ENCODE data around the gene GSTA3.
A peak's percentile ranks its signal among the peaks of the same experiment; 100 is the strongest.
"Not testable (repeated sequence)": the region's sequence is repeated elsewhere in the genome, so short reads cannot be mapped to it uniquely, and the experiment has no call there.

The GSTA3 gene

DNA sequence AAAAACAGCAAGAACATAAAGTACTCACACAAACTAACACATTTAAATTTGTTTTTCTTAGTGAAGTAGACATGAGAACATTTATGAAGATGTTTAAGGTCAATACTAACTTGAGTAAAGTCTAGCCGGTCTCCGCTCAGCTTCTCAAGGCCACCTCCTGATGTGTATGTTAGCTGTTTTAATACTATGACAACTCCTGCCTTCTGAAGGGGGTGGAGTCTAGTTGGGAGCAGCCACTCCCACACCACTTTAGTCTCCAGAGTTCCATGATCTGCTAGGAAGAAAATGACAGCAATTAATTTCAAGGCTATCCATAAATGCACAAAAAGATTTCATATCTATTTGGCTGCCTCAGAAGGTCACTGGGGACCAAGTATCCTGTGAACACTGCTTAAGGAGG lies at the start of gene GSTA3:
TSS of gene GSTA3 (minus strand) at position 168 of the 400 bp plus-strand sequence. CDS start 3,864 bp downstream, outside the sequence.
- DNase-seq, result no peak

DNA sequence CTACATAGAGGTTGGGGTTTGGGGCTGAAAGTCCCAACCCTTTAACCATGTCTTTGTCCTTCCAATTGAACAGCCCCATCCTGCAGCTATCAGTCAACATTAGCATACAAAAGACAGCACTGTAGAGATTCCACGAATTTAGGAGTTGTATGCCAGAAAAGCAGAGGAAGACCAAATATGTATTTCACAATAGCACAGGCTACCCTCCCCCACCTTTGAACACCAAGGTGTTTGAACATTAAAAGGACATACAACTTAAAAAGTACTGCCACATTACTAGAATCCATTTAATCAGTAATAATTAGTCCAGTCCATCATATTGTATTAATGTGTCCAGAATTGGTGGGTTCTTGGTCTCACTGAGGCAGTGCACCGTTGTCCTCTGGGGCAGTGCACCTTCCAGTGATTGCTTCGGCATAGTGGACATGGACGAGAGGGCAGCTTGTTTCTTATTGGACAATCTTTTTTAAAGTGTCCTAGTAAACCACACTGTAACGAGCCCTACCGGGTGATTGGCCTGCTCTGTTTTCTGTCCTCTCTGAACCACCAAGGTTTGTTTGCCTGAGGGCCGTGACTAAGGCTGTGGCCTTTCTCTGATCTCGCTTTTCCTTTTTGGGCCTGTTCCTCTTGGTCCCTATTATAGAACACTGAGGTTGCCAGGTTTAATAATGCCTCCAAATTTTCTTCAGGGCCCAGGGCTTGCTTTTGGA lies 49.2 kb upstream of the GSTA3 start:
- DNase-seq, result no peak

DNA sequence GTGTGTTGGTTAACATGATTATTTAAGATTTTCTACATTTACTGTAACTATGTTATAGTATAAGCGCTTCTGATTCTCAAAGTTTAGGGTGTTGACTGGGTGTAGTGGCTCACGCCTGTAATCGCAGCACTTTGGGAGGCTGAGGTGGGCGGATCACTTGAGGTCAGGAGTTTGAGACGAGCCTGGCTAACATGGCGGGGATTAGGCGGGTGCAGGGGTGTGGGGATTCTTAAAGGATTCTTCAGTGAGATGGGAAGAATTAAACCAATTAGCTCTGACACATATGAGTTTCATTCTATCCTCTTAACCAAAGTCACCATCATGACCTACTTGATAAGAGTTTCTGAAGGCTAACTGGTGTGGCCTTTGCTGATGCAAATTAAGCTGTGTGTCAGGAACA lies 46.4 kb upstream of the GSTA3 start:
- DNase-seq, result no peak

DNA sequence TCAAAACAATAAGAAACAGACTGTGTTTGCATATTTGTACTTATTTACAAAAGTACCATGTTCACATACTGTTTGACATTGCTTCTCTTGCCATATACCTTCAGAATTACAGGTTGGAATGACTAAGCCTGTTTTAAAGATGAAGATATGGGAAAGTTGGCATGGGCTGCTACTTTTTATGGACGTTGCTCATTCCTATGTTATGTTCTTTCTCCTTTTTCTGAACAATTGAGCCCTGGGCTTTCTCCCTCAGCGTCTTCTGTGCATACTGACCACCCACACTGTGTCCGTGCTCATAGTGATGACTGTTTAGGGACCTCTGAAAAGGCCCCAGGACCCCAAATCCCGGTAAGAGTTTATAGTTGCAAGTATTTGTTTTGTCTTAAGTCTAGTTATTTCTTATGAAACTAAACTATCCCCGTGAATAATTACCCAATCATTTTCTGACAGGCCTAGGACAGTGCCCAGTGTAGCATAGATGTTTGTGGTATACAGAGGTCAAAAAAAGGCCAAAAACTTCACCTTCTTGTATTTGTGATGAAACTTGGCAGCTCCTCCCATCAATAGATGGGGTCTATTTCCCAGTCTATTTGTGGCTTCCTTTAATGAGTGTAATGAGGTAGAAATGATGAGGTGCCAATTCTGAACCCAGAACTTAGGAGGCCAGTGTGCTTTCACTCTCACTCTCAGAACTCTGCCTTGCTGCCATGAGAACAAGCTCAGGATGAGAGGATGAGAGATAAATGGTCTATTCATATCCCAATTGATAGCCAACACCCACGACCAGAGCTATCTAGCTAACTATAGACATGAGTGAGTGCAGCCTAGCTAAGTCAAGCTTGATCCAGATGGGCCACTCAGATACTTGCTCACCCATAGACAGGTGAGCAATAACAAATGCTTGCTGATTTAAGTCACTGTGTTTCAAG lies 44.7 kb upstream of the GSTA3 start:
- no peak for DNase-seq

DNA sequence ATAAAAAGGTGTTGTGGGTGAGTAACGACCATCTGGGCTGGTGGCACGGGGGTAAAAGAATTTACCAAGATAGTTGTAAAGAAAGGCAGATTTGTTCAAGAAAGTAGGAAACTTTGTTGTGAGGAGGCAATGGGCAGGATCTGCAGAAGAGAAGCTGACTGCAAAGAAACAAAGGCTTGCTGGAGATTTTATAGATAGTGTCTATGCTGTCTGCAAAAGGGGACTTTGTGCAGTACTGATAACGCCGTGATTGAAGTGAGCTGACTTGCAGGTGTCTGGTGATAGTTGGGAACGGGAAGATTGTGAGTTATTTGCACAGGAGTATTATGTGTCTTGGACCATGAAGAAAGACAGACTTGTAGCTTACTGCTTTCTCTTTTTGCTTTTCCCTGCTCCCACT lies 36.8 kb upstream of the GSTA3 start:
- DNase-seq, result no peak

DNA sequence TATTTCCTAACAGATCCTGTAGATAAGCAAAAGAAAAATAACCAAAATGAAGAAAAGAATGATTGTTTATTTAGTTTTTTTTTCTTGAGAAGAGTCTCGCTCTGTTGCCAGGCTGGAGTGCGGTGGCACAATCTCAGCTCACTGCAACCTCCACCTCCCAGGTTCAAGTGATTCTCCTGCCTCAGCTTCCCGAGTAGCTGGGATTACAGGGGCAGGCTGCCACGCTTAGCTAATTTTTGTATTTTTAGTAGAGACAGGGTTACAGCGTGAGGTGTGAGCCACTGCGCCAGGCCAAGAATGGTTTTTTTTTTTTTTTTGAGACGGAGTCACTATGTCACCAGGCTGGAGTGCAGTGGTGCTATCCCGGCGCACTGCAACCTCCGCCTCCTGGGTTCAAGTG lies 33.3 kb upstream of the GSTA3 start:
- not testable (repeated sequence) for DNase-seq

DNA sequence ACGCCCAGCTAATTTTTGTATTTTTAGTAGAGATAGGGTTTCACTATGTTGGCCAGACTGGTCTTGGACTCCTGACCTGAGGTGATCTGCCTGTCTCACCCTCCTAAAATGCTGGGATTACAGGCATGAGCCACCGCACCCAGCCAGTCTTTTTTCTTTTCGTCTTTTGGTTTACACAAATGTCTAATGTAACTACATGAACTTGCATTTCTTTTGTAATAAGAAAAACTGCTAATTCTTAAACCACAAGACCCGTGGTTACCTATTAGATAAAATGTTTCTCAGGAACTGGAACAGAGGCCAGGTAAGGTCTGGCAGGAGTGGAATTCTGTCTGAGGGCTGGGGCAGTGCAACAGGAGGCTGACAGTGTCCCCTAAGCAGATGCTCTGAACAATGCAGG lies 32.7 kb upstream of the GSTA3 start:
- no peak for DNase-seq

DNA sequence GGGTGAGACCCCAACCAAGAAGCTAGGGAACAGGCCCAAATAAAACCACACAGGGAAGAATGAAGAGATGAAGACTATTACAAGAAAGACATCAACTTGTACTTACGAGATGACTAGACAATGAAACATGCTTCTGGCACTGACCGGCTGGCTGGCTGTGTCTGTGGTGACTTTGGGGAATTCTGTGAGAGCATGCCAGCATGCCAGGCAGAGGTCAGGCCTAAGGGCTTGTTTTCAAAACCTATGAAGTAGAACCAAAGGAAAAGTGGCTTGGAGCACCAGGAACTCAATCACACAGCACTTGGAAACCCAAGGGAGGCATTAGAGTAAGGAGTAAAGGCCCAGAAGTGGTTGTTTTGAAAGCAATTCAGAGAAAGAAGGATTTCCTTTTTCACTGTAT lies 28.4 kb upstream of the GSTA3 start:
- DNase-seq, result no peak

DNA sequence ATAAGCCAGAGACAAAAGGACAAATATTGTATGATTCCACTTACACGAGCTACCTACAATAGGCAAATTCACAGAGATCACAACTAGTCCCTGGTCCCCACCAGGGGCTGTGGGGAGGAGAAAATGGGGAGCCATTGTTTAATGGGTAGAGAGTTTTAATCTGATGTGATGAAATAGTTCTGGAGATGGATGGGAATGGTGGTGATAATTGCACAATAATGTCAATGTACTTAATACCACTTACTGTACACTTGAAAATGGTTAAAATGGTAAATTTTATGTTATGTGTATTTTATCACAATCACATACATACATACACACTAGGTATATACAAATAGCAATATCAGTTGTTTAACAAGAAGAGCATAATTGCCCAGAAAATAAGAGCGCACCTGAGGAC lies 24.3 kb upstream of the GSTA3 start:
- no peak for DNase-seq

DNA sequence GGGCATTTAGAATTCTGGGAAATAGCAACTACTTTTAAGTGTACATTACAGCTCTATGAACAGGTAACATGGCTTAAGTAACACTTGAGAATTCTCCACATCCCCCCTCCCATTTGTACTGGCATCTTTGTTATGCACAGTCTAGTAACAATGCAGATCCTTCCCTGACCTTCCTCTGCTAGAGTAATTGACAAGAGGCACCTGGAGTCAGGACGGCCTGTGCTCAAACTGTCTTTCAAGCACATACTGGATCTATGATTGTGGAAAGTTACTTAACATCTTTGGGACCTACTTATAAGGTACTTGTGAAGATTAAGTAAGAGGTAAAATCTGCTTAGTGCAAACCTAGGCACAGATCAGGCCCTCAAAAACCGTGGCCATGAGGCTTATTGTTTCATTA lies 21.9 kb upstream of the GSTA3 start:
- no peak for DNase-seq

DNA sequence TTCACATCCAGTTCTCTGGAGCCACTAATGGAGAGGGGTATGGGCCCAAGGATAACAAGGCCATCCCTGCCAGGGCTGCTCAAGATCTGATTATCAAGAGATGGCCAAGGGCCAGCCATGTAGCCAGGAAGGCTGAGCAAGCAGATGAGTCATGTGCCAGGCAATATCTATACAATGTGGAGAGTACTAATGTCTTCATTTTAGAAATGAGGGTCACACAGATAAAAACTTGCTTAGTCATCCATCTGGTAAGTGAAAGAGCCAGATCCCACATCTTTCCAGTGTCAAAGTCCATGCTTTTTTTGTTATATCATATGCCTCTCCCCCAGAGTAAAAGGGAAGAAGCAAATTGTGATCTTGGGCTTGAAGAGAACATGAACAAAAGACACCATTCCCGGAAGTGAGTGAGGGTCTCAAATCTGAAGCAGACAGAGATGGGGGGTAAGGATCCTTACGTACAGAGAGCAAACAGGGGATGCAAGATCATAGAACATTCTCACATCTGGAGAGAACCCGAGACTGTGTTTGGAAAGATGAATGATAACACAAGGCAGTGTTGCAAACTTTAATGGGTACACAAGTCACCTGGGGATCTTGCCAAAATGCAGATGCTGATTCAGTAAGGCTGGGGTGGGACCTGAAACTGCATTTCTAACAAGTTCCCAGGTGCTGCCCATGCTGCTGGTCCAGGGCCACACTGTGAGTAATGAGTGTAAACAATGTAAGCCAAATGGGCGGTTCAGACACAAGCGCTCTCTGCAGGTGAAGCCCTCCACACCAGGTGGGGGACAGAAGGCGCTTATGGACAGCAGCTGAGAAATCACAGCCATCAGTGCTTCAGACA lies 20.0 kb upstream of the GSTA3 start:
- DNase-seq, result peak; percentile 10

DNA sequence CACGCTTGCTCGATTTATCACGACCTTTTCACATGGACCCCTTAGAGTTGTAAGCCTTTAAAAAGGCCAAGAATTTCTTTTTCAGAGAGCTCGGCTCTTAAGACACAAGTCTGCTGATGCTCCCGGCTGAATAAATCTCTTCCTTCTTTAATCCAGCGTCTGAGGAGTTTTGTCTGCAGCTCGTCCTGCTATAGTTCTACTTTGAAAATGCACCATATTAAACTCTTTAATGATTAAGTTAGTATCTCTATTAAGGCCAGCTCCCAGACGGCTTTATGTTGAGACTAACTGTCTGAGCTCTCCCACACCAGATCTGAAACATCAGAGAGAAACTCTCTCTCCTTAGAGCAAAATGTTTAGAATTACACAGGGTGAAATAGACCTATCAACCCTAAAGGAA lies 18.0 kb upstream of the GSTA3 start:
- DNase-seq, result no peak

DNA sequence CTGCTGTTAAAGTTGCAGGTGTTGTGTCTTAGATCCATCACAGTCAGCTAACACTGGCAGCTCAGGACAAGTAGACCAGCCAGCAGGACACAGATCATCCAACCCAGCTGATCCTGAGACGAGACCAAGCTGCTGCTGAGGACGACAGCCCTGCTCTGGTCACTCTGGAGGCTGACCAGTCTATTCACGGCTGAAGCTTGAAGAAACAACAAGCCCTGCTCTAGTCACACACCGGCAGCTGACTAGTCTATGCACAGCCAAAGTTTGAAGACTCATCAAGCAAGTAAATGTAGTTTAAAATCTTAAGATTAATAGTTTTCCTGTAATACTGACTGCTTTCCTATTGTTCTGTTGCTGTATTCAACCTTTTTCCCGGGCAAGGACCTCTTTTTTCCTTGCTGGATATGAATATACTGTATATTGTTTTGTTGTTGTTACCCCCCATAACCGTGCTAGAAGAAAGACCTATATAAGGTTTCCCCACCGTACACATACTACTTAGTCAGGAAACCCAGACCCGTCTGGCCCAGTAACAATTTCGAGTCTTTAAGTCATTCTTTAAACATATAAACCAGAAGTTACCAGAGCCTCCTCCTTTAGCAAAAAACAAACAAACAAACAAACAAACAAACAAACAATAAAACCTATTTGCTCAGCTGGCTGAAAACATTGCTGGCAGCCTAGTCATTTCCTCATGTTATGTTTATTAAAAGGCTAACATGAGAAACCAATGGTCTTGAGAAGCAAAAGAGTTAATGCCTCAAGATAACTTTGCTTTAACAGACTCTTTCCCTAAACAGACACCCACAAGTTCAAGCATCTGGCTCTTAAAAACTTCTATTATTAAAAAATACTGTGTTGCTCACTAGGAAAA lies 16.7 kb upstream of the GSTA3 start:
- no peak for DNase-seq

DNA sequence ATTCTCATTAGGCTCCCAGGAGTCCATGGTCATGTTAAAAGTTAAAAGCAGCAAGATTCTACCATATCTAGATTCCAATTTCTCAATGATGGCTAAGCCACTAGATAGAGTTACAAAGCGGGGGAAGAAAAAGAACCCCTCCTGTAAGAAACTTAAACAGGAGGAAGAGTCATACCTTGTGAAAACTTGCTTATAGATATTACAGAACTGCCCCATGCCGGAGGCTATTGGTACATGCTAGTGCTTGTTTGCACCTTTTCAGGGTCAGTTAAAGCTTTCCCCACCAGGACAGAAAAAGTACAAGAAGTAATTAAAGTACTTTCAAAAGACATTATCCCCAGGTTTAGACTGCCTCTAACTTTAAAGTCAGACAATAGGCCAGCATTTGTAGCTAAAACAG lies 15.5 kb upstream of the GSTA3 start:
- no peak for DNase-seq

DNA sequence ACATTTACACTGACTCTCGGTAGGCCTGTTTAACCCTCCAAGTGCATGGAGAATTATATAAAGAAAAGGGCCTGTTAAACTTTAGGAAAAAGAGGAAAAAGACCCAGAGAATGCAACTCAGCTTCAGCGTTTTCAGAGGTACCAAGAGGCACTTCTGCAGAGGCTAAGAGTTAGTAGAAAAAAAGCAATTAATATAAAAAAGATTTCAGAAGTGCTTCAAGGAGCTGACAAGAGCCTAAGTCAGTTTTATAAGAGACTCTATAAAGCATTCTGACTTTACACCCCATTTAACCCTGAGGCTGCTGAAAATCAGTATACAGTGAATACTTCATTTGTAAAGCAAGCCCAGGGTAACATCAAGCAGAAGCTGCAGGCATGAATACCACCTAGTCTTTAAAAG lies 14.2 kb upstream of the GSTA3 start:
- DNase-seq, result not testable (repeated sequence)

DNA sequence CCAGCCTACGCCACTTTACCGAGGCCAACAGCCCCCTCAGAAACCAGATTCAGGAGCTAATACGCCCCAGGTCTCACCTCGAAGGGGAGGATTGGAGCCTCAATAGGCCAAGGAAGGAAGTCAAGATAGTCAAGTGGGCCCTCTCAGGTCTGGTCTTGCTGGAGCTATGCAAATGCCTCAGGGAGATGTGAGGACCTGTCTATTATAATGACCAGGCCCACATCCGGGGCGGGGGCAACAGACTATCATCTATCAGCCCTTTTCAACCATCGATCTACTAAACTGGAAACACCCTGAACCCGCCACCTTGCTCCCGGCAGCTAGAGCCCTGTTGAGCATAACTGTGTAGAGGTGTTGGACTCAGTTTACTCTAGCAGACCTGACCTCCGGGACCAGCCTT lies 12.7 kb upstream of the GSTA3 start:
- DNase-seq, result no peak

DNA sequence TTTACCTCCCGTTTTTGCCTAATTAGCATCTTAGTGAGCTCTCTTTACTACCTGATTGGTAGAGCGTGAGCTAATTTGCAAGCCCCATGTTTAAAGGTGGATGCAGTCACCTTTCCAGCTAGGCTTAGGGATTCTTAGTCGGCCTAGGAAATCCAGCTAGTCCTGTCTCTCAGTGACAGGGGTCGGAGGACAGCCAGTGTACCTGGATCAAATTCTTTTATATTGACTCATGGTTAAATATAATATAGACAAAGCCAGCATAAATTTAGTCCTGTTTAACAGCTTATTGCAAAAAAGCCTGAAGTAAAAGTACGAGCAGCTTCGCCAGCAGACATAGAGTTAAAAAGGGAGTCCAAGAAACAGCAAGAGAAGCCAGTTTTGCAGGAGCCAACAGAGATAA lies 12.2 kb upstream of the GSTA3 start:
- DNase-seq, result no peak

DNA sequence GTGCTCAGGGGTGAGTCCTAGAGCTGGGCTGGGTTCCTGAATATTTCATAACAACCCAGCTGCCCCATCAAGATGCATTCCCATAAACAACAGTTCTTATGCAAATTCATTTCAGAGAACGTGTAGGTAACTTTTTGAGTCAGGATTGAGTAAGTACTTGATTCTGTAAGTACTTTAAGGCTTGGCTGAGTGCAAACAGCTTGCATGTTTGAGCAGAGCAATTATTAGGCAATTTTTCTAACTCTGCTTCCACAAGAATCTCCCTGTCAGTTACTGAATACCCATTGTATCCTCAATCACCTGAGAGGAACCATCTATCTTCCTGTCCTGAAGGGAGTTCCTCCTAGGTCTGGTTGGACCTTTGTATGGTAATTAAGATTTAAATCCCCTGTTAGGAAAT lies 10.0 kb upstream of the GSTA3 start:
- not testable (repeated sequence) for DNase-seq

DNA sequence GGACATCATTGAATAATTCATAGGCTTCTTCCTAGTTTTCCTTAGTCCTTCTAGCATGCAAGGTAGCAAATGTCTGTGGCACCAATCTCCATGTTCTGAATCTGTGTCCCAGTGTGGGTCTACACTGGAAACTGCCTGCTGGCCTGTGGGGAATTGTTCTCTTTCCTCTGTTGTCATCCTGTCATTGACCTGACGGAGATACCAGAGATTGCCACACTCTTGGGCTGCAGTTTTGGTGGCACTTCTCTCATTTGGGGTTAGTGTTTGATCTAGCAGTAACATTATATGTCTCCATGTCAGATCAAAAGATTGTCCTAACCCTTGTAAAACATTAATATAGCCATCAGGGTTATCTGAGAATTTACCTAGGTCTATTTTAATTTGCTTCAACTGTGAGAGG lies 9.3 kb upstream of the GSTA3 start:
- DNase-seq, result not testable (repeated sequence)

DNA sequence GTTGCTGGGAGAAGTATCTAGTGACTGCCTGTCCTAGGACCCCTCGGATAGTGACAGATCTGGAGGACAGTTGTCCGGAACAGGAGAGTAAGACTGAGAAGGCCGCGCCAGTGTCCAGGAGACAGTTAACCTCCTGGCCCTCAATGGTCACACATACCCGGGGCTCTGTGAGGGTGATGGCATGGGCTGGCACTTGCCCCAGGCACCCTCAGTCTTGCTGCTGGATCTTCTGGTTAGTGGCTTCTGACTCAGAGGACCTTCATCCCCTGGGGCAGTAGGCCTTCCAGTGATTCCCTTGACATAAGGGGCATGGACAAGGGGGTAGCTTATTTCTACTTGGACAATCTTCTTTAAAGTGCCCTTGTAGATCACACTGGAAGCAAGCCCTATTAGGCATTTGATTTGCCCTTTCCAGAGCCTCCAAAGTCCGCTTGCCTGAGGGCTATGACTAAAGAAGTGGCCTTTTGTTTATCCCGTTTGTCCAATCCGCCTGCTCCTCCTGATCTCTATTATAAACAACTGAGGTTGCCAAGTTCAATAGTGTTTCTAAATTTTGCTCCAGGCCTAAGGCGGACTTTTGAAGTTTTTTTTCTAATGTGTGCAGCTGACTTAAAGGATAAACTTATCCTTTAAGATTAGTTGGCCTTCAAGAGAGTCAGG lies 8.7 kb upstream of the GSTA3 start:
- not testable (repeated sequence) for DNase-seq

DNA sequence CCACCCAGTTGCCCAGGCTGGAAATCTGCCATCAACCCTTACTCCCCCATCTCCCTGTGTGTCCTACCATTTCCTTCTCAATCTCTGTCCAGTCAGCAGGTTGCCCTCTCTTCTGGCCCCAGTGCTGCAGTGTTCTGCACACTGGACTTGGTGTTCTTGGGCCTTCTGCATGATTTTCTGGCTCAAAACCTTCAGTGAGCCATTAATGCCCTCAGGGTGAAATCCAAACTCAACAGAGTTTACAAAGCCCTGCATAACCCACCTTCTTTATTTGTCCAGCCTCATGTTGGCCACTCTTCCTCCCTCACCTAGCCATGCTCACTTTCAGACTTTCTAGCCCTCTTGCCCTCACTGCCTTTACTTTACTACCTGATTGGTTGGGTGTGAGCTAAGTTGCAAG lies 5.0 kb upstream of the GSTA3 start:
- DNase-seq, result no peak

DNA sequence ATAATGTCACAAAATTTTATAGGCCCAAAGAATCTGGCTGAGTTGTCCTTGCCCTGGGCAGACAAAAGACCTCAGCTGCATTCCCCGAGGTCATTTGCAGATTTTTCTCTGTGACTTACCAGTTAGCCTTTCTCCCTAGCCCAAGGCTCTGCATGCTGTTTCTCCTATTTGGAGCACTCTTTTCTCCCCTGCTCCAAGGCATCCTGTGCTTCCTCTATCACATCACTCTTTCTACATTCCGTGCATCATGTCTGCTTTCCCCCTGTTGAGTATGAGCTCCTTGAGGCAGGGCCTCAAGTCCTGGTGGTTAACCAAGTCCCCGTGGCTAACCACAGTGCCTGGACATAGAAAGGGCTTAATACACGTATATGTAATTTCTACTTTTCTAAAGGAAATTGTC lies 593 bp upstream of the GSTA3 start:
- DNase-seq, result no peak
